GM19395 (cell line): ENCODE results near the gene MLPH.

ENCODE experiments used
- ATAC-seq: cut with Tn5 transposase; IDR thresholded peaks from one replicate; pipeline ENCODE4 v1.9.1; 2021; ENCODE audit warnings: mild to moderate bottlenecking, moderate library complexity; ENCODE audit not compliant: unreplicated experiment

MLPH gene

DNA sequence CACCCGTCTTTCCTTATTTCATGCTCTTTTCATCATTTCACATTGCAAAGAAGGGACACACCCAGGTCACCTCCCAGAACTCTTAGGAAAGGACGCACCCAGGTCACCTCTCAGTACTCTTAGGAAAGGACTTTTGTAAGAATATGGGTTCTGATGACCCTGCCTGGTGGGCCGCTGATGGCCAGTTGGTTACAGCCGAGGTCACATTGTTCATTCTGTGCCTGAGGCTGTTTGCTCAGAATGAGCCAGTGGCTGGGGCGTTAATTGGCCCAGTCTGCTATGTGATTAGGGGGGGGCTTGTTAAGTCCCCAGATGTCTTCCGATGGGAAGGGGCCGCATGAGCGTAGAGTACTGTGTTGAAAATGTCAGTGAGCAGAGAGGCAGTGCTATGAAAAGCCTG, 9.4 kb downstream of the MLPH start:
- ATAC-seq = no peak

DNA sequence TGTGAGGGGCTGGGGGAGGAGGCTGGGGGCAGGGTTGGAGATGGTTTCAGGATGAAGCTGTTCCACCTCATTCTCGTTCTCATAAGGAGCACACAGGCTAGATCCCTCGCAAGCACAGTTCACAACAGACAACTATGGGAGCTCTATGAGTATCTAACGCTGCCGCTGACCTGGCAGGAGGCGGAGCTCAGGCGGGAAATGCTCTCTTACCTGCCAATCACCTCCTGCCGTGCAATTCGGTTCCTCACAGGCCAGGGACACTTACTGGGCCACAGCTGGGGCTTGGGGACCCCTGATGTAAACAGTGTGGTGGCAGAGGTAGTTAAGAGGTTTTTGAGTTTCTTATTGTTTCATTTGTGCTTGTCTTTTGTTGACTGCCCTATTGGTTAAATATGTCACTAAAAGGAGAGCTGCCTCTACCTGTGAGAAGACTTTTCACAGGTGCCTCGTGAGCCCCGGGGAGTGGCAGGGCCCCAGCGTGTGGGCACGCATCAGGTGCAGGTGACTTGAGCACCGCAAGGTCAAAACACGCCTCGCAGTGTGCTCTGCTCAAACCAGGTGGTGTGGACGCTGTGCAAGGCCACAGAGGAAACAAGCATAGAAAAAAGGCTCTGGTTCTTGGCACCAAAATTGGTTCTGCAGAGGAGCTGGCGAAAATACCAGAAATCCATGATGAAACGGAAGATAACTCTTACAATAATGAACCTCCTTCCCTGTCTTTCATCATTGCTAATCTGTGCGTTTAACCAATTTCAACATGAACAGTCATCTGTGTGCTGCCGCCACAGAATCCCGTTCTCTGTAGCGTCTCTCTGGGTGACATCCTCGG, 10.2 kb downstream of the MLPH start:
- no peak for ATAC-seq

DNA sequence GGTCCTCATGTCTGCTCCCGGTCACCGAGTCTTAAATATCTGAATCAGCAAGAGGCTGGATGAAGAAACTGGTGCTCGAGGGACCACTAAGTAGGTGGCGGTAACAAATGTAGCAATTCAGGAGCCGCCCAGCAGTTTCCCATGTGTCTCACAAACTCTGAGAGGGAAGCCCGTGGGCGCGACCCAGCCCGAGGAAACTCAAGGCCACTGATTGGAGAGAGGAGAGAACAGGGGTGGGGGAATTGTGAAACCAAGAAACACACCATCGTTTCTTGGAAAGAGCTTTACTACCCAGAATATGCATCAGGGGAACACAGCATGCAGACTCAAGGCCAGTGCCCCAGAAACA, 10.8 kb downstream of the MLPH start:
- no peak for ATAC-seq

DNA sequence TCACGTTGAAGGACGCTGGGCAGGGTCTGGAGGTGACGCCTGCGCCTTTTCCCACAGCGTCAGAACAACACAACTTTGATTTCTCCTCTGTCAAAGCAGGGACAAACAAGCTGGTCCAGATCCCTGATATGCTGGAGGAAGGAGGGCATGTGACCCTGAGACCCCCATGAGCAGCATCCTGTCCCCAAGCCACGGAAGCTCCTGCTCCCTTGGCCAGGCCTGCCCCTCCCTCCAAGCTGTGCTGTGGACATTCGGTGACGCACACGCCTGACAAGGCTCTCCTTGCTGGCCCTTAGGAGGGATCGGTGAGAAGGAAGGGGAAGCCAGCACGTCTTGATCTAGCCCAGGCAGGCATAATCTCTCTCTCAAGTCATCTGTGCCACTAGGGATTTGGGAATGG, 11.3 kb downstream of the MLPH start:
- no peak for ATAC-seq

DNA sequence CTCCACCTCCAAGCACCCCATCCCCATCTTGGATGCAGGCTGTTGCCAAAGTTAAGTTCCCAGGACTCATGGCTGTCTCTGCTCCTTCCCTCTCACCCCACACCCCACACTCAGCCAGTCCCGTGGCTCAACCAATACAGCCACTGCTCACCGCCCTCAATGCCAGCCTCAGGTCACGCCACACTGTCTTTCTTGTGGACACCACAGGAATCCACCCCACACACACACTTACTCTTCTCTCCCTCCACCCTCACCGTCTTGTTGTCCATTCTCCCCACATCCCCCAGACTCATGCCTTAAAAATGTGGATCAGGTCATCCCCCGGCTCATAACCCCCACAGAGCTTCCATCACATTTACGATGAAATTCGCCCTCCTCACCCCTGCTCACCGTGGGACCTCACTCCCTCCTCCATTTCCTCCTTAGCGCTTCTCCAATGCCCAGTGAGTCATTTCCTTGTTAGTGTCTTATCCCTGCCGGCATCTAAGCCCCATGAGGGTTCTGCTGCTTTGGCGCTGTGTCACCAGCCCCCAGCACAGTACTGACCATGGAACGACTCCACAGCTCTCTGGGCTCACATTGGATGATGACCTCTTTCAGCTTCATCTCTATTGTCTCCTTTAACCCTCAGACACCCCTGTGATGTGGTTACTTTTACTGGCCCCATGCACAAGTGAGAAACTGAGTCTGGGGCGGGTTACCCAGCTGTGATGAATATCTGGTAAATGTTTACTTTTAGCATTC, 13.8 kb downstream of the MLPH start:
- ATAC-seq = no peak

DNA sequence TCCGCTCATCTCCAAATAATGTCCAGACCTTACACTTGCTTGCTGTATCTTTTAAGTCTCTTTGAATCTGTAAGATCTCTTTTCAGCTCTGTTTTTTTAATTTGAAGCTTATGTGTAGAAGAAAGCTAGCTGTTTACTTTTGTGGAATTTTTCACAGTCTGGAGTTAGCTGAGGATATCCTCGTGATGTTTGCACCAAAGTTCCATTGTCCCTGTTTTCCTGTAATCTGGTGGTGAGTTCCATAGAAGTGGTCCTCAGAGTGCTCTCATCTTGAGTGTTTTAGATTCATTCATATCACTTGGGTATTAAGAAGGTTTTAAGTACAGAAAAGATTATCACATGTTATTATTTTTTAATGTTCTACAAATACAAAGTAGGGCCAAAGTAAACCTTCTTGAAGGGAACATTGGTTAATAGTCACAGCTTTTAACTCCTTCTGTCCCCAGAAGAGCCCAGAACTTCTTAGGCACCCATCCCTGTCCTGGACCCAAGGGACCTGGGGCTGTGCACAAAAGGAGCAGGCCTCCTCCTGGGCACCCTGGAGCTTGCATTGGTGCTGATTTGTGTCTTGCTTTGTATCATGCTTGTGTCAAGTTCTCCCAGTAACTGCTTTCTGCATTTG, 15.0 kb downstream of the MLPH start:
- no peak for ATAC-seq

DNA sequence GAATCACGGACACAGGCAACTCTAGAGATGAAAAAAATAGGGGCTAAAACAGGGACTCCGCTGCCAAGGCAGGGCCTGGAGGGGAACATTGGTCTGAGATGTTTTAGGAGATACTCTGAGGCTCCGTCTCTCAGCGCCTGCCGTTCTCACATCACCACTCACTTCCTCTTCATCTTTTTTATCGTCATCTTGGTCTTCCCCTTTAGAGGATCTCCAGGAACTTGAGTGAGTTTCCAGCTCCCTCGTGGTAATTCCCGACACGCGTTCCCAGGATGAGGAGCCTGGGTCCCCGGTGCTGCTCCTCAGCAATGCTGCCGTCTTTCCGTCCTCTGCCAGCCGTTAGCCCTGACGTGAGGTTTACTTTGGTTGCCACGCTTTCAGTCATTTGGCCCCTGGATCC, 16.1 kb downstream of the MLPH start:
- ATAC-seq = no peak

DNA sequence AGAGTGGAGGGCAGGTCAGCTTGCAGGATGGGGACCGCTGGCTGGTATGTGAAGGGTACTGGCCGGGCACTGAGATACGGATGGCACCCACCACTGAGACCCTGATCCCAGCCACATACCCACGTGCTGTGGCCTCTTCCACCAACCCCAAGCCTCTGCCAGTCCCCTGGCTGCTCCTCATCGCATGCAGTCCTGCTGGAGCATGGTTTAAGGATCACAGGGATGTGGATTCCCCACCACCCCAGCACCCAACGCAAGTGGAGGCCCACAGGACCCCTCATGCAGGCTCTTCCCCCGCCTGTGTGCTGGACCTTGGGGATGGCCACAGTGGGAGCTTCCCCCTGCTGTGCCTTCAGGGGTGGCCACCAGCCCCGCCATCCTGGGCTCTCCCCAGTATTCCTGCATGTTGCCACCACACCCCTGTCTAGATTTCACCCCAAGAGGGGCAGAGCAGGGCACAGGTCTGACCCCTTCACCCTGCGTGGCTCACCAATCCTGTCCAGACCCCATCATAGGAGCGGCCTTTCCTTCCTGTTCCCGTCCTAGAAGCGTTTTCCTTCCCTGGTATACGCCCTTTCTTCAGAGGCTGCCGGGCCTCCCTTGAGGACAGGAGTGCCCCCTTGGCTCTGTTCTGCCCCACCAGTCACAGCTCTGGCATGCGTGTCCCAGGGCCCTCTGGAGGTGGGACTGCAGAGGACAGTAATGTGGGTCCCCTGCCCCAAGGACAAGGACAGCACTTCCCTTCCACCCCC, 18.3 kb downstream of the MLPH start:
- no peak for ATAC-seq

DNA sequence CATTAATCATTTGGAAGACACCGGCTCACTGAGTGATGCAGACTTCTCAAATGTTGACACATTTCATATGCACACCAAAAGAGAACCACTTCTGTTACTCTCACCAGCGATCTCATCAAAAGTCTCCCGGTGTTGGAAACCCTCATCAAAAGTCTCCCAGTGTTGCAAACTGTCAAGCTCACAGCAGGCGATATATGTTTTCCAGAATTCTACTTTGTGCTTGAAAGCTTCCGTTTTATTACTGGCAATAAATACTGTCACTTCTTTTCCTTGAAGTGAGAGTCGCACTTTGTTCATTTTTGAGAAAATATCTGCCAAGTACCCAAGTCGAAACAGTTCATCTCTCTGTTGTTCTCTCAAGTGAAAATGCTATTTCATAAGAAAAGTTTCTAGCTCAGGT, 20.5 kb downstream of the MLPH start:
- no peak for ATAC-seq

DNA sequence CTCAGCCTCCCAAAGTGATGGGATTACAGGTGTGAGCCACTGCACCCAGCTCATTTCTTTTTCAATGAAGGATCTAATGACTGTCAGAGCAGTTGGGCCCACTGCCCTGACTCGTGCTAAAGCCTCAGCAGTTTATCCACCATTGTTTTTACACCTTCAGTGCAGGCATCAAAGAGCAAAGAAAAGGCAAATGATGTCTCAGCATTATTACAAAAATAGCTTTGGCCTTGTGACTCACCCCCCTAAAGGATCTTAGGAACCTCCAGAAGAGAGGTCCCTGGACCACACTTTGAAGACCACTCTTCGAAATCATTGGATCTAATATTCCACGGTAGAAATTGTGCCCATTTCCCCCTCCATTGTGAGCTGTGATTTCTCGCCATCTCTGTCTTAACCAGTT, 21.3 kb downstream of the MLPH start:
- no peak for ATAC-seq

DNA sequence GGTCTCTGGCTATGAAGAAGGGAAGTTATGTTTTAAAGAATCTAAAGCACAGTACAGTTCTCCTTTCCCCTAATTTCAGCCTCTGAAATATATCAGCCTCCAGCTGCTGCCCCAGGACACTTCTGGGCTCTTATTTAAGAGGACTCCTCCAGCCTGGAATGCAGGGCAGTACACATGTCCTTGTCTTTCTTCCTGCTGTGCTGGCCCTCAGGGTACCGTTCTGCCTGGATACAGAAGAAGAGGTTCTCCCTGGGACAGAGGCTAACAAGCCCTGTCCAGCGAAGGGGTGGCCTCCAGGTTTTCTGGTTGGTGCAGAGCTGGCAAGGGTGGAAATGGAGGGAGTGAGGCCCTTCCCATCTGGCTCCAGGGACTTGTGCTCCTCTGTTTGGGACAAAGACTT, 22.1 kb downstream of the MLPH start:
- ATAC-seq = no peak

DNA sequence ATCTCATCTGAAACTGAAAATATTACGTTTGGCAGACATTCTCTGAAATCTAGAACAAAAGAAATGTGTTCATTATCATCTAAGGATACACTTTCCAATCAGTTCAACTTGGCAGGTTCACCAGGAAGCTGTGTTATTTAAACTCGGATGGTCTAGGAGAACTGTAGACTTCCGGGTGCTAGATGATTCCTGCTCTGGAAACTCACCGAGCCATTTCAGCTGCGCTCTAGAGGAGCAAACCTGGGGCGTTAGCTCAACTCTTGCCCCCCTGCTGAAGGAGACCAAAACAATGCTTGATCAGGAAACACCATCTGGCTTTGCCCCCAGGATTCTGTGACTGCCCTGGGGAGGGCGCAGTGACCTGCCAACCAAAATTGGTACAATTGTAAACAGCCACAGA, 22.9 kb downstream of the MLPH start:
- no peak for ATAC-seq

DNA sequence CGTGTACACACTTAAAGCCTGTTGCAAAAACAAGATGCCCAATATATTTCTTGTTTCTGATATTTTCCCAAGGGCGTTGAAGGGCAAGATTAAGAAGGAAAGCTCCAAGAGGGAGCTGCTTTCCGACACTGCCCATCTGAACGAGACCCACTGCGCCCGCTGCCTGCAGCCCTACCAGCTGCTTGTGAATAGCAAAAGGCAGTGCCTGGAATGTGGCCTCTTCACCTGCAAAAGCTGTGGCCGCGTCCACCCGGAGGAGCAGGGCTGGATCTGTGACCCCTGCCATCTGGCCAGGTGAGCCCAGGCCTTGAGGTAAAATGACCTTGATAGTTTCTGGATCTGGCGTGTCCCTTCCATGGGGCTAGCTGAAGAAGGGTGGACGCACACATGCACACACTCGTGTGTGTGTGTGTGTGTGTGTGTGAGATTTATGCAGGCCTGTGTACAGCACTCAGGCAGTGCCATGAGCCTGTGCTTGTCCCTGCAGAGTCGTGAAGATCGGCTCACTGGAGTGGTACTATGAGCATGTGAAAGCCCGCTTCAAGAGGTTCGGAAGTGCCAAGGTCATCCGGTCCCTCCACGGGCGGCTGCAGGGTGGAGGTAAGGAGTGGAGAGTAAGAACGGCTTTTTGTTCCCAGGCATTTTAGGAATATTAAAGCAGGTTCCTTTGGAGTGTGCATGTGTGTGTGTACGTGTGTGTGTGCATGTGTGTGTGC, 23.6 kb downstream of the MLPH start:
- no peak for ATAC-seq

DNA sequence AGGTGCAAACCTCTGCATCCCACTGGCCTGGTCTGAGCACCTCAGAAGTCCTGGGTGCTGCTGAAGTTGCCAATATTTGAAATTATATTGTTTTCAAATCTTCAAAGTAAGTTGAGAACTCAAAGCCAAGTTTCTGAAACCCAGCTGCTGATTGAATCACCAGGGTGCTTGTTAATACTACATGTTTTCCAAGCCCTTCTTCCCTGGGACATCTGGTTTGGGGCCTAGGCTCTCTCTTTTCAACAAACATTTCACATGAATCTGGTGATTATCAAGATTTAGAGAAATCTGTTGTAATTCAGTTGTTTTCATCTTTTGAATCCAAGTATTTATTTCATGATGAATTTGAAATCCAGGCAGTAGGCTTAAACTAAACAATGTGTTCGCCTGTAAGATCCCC, 24.4 kb downstream of the MLPH start:
- no peak for ATAC-seq

DNA sequence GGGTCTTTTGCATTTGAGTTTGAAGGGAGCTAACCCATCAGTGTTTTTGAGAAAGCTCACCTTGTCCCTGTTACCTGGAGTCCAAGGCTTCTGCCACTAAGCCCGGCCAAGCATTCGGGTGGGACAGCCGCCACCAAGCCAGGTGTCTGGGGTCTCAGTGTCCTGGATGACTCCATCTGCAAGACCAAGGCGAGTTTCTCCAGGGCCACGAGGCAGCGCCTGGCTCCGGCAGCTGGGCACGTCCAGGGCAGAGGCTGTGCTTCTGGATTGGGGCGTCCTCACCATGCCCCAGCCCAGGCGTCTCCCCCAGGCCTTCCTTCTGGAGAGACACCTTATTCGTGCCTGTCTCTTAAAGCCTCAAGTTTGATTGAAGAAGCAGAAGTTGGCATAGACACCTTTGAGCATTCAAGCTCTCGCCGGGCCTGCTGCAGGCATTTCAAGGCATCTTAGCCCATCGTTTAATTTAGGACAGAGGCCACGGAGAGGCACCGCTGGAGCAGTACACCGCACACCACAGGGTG, 24.9 kb downstream of the MLPH start:
- ATAC-seq = no peak

DNA sequence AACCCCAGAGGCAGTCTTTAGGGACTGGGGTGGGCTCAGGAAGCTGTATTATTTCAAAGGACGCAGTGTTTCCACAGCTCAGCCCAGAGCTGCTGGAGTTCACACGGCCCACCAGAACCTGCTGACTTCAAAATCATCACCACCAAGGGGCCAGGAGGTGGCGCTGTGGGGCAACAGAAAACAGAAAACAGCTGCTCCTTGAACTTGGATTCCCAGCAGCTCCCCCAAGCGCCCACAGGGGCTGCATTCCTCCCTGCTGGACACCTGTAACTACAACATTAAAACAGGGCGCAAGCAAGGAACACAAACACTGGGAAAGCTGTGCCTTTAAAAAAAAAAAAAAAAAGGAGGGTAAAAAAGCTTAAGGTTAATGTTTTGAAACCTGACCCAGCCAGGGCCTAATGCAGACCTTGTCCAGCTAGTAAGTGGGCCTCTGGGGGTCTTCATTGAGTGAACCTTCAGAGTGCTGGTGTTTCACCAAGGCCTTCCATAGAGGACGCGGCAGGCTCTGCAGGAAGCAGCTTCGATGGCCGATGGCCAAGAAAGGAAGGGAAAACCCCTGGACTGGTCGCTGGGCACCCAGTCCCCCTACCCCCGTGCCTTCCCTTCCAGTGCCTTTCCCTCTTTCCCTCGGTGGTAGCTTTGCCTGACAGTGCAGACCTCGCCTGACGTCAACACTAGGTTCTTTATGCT, 25.9 kb downstream of the MLPH start:
- peak; percentile 66 for ATAC-seq

DNA sequence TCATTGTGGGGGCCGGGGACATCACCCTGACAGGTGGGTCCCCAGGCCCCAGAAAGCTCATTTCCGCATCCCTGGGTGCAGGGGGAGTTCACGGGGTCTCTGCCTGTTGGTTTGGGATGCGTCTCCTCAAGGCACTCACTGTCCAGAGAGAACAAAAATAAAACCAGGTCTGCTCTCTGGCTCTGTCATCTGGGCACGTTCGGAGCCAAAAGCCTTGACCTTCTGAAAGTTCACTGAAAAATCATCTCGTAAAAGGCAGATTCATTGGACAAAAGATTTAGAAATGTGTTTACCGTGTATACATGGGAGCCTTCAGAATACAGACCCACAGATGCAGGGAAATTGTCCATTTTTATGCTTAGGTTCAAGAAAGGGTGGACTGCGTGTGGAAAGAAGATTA, 26.6 kb downstream of the MLPH start:
- no peak for ATAC-seq

DNA sequence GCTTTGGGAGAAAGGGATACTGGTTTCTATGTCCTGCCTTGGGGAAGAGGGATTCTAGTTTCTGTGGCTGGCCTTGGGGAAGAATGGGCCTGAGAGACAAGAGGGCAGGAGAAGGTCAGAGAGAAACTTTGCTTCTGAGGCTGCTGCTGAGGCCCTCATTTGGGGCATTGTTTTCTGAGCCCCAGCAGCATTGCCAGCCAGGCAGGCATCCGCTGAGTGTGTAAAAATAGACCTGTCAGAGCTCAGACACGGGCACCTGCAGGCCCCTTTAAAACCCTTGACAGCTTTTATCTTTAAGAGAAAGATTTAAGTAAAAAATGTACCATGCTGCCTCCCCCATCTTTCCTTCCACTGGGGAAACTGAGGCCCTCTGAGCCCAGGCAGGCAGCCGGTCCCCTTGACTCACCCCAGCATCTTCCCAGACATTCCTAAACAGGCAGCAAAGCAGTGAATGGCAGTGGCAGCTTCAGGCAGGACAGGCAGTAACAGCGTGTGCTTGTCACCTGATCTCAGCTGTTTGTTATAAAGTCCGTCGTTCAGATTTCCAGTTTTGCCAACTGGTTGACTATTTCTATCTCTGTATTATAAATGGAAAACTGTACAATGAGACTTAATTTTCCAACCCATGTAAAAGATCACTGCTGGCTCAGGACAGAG, 27.6 kb downstream of the MLPH start:
- ATAC-seq = no peak

DNA sequence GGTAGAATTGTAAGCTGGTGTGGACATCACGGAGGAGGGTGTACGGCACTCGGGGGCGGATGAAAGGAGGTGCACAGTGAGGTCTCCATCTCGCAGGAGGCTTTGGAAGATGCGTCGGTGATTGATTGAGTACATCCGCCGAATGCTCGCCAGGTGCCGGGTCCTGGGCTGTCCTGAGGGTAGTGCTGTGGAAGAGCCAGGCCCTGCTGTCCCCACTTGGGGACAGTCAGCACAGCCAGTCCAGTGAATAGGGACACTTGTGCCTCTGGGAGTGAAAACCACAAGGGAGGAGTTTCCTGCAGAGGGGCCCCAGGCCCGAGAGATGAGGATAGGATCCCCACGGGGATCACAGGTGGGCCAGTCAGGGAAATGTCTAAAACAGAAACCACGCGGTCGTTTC, 28.1 kb downstream of the MLPH start:
- ATAC-seq = no peak
